Ishikawa (cell line): ENCODE measurements around the gene ASRGL1.

Experiments
- CEBPB ChIP-seq: IDR thresholded peaks from 2 replicates; pipeline ENCODE4 v1.6.1; 2012
- CREB1 ChIP-seq: IDR thresholded peaks from 2 replicates; pipeline ENCODE4 v1.6.1; 2012; ENCODE audit warnings: low read depth
- EGR1 ChIP-seq: IDR thresholded peaks from 2 replicates; pipeline ENCODE4 v1.6.1; 2012
- EP300 ChIP-seq: IDR thresholded peaks from 2 replicates; pipeline ENCODE4 v1.6.1; 2012; ENCODE audit warnings: borderline replicate concordance
- FOXM1 ChIP-seq: IDR thresholded peaks from 2 replicates; pipeline ENCODE4 v1.6.1; 2012; ENCODE audit warnings: low read depth, borderline replicate concordance
- NFIC ChIP-seq: IDR thresholded peaks from 2 replicates; pipeline ENCODE4 v1.6.1; 2012
- RAD21 ChIP-seq: IDR thresholded peaks from 2 replicates; pipeline ENCODE4 v1.6.1; 2012; ENCODE audit warnings: low read depth
- TAF1 ChIP-seq: IDR thresholded peaks from 2 replicates; pipeline ENCODE4 v1.6.1; 2012; ENCODE audit warnings: low read depth, mild to moderate bottlenecking
- TCF12 ChIP-seq: IDR thresholded peaks from 2 replicates; pipeline ENCODE4 v1.6.1; 2012; ENCODE audit warnings: low read depth
- TEAD4 ChIP-seq: IDR thresholded peaks from 2 replicates; pipeline ENCODE4 v1.6.1; 2012
- USF1 ChIP-seq: IDR thresholded peaks from 2 replicates; pipeline ENCODE4 v1.6.1; 2012
- YY1 ChIP-seq: IDR thresholded peaks from 2 replicates; pipeline ENCODE4 v1.6.1; 2012; ENCODE audit warnings: low read depth
- ZBTB7A ChIP-seq: IDR thresholded peaks from 2 replicates; pipeline ENCODE4 v1.6.1; 2012; ENCODE audit warnings: low read depth
- TF ChIP-seq, protein P1 (sequence below): IDR thresholded peaks from 2 replicates; pipeline ENCODE4 v1.6.1; 2012; ENCODE audit warnings: low read depth, mild to moderate bottlenecking
- TF ChIP-seq, protein P2 (sequence below): IDR thresholded peaks from 2 replicates; pipeline ENCODE4 v1.6.1; 2012

The ASRGL1 gene

GRCh38 chr11:62428871-62429560 is 91.8 kb downstream of the ASRGL1 start:
- TF ChIP-seq FOXM1 (no peak), RAD21 (no peak), TEAD4 (no peak), EGR1 (no peak), CREB1 (no peak), EP300 (no peak), TAF1 (no peak), ZBTB7A (no peak), NFIC (no peak), YY1 (no peak)
- TF ChIP-seq, protein P1, sequence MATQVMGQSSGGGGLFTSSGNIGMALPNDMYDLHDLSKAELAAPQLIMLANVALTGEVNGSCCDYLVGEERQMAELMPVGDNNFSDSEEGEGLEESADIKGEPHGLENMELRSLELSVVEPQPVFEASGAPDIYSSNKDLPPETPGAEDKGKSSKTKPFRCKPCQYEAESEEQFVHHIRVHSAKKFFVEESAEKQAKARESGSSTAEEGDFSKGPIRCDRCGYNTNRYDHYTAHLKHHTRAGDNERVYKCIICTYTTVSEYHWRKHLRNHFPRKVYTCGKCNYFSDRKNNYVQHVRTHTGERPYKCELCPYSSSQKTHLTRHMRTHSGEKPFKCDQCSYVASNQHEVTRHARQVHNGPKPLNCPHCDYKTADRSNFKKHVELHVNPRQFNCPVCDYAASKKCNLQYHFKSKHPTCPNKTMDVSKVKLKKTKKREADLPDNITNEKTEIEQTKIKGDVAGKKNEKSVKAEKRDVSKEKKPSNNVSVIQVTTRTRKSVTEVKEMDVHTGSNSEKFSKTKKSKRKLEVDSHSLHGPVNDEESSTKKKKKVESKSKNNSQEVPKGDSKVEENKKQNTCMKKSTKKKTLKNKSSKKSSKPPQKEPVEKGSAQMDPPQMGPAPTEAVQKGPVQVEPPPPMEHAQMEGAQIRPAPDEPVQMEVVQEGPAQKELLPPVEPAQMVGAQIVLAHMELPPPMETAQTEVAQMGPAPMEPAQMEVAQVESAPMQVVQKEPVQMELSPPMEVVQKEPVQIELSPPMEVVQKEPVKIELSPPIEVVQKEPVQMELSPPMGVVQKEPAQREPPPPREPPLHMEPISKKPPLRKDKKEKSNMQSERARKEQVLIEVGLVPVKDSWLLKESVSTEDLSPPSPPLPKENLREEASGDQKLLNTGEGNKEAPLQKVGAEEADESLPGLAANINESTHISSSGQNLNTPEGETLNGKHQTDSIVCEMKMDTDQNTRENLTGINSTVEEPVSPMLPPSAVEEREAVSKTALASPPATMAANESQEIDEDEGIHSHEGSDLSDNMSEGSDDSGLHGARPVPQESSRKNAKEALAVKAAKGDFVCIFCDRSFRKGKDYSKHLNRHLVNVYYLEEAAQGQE: no peak
- TF ChIP-seq, protein P2, sequence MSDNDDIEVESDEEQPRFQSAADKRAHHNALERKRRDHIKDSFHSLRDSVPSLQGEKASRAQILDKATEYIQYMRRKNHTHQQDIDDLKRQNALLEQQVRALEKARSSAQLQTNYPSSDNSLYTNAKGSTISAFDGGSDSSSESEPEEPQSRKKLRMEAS: no peak

DNA sequence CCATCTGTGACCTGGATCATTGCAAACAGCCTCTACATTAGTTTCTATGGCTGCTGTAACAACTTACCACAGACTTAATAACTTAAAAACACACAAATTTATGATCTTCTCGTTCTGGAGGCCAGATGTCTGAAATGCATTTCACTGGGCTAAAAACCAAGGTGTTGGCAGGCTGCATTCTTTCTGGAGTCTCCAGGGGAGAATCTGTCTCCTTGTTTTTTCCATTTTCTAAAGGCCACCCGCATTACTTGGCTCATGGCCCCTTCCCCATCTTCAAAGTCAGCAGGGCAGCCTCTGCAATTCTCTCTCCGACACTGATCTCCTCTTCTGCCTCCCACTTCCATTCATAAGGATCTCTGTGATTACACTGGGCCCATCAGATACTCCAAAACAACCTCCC is 93.2 kb downstream of the ASRGL1 start:
- TF ChIP-seq FOXM1: no peak
- TF ChIP-seq RAD21: no peak
- no peak for TF ChIP-seq NFIC
- no peak for TF ChIP-seq ZBTB7A
- no peak for TF ChIP-seq EGR1
- TF ChIP-seq, protein P1: no peak
- no peak for TF ChIP-seq EP300
- TF ChIP-seq TAF1: no peak
- TF ChIP-seq TEAD4: no peak
- TF ChIP-seq, protein P2: no peak
- no peak for TF ChIP-seq CREB1
- TF ChIP-seq TCF12: no peak
- no peak for TF ChIP-seq CEBPB
- TF ChIP-seq USF1: no peak
- TF ChIP-seq YY1: no peak

- TF ChIP-seq NFIC (no peak), USF1 (no peak), EP300 (no peak), YY1 (no peak), ZBTB7A (no peak), EGR1 (no peak), TCF12 (no peak), FOXM1 (no peak), TAF1 (no peak), RAD21 (no peak), CREB1 (no peak), CEBPB (no peak)
- TF ChIP-seq, protein P1: no peak
- TF ChIP-seq, protein P2: no peak
These were observed 94.1 kb downstream of the ASRGL1 start for GRCh38 chr11:62431171-62431901.
